Smooth muscle cell of the umbilical artery (primary cell): Measurements from ENCODE around the gene ZNF354C. TPM values are rescaled to one million over a fixed set of nuclear protein-coding genes. Genes with fewer than 3 reads are reported as not detected.

Source experiments
- total RNA-seq: library from RNA; depleted of rRNA; stranded (reverse); fragments of >200 nt; gene quantifications from 2 replicates; pipeline ENCODE4 v1.2.3, GENCODE V29; 2014

ZNF354C gene
- total RNA-seq: 7.1 and 8.1 TPM in 2 replicates

GRCh38 chr5:179060116-179061008 lies at the start of gene ZNF354C:
Gene ZNF354C, plus strand, starts transcription at chr5:179060373. Its CDS starts 1,696 bp downstream, at chr5:179062069.

GRCh38 chr5:179023528-179024189 lies 36.5 kb upstream of the ZNF354C start, which contains the start of gene ZNF879:
Gene ZNF879, plus strand, starts transcription at chr5:179023804. Its CDS starts 1,201 bp downstream, at chr5:179025005.

Other genes with a start within 250 kb of the ZNF354C start
- 8.3 and 10.1 TPM in 2 replicates for gene ZNF354B, start 200.4 kb upstream of the ZNF354C start, total RNA-seq
- gene ZFP2, start 164.5 kb upstream of the ZNF354C start, total RNA-seq: 0.55 and 0.89 TPM in 2 replicates
- gene ZNF454, start 119.2 kb upstream of the ZNF354C start, total RNA-seq: 3.6 and 4.0 TPM in 2 replicates
- gene GRM6, start 65.1 kb upstream of the ZNF354C start, total RNA-seq: not detected in 2 replicates
- 2.8 and 4.8 TPM in 2 replicates for gene ZNF879, start 36.6 kb upstream of the ZNF354C start, total RNA-seq